ENCODE measurements around the gene TBC1D24. TPM values are rescaled to one million over a fixed set of nuclear protein-coding genes. Genes with fewer than 3 reads are reported as not detected.

Gene TBC1D24
- total and polyA plus RNA-seq, 2 donors (not counting 1 experiment from before 2014, with no cell fraction given): 6.3 to 10.9 TPM

GRCh38 chr16:2490190-2491105 is 15.5 kb downstream of the TBC1D24 start:
- H3K36me3 ChIP-seq (ENCODE audit: control insufficient read depth, insufficient read depth, low read length): no peaks in the 10 kb centered on the region
- H3K4me3 ChIP-seq (replicated peaks in 1 of 4; ENCODE audit: control extremely low read depth in 1 of 4, insufficient read depth in 1 of 4, low read depth in 3 of 4, low read length in 4 of 4): no peak overlapping the region
- H4K20me1 ChIP-seq (ENCODE audit: control insufficient read depth, extremely low read depth, insufficient read depth, low read length): no peaks in the 10 kb centered on the region
- no peak overlapping the region for H3K27ac ChIP-seq (ENCODE audit: insufficient read depth, low read length)
- DNase-seq (ENCODE audit: low read depth in 2 of 2): no peak
- no peak overlapping the region for H2AFZ ChIP-seq (ENCODE audit: low read length)
- H3K79me2 ChIP-seq (ENCODE audit: control insufficient read depth, insufficient read depth, low read length): no peaks in the 10 kb centered on the region
- H3K27me3 ChIP-seq (ENCODE audit: control insufficient read depth, insufficient read depth, low read length): no peaks in the 10 kb centered on the region
- H3K9me3 ChIP-seq (ENCODE audit: control insufficient read depth, insufficient read depth, low read depth, low read length): no peaks in the 10 kb centered on the region
- no peaks in the 10 kb centered on the region for H3K4me1 ChIP-seq (ENCODE audit: control insufficient read depth, extremely low read depth, insufficient read depth, low read length)
- TF ChIP-seq CTCF (conservative IDR thresholded peaks at IDR 0.05 in 1 of 2, IDR thresholded peaks at IDR 0.05 in 1 of 2; ENCODE audit: low read depth in 1 of 2, low read length in 2 of 2): no peak
- TF ChIP-seq EZH2 (IDR thresholded peaks at IDR 0.05; ENCODE audit: low read length, missing control alignments): no peak
- no peak overlapping the region for H3K4me2 ChIP-seq (ENCODE audit: extremely low read depth, insufficient read depth, low read length)
- no peak overlapping the region for H3K9ac ChIP-seq (ENCODE audit: insufficient read depth, low read length)

- H3K27me3 ChIP-seq (ENCODE audit: control insufficient read depth, insufficient read depth, low read length): no peaks in the 10 kb centered on the region
- H3K27ac ChIP-seq (ENCODE audit: insufficient read depth, low read length): no peak overlapping the region
- H3K4me1 ChIP-seq (ENCODE audit: control insufficient read depth, extremely low read depth, insufficient read depth, low read length): peaks cover 3% of the 10 kb centered on the region
- no peak overlapping the region for H3K4me2 ChIP-seq (ENCODE audit: extremely low read depth, insufficient read depth, low read length)
- H3K9ac ChIP-seq (ENCODE audit: insufficient read depth, low read length): no peak overlapping the region
- H2AFZ ChIP-seq (ENCODE audit: low read length): no peak overlapping the region
- no peaks in the 10 kb centered on the region for H3K79me2 ChIP-seq (ENCODE audit: control insufficient read depth, insufficient read depth, low read length)
- H3K4me3 ChIP-seq (replicated peaks in 1 of 4; ENCODE audit: control extremely low read depth in 1 of 4, insufficient read depth in 1 of 4, low read depth in 3 of 4, low read length in 4 of 4): no peak overlapping the region
- H3K9me3 ChIP-seq (ENCODE audit: control insufficient read depth, insufficient read depth, low read depth, low read length): no peaks in the 10 kb centered on the region
- DNase-seq (ENCODE audit: low read depth in 2 of 2): no peak
- no peaks in the 10 kb centered on the region for H4K20me1 ChIP-seq (ENCODE audit: control insufficient read depth, extremely low read depth, insufficient read depth, low read length)
- H3K36me3 ChIP-seq (ENCODE audit: control insufficient read depth, insufficient read depth, low read length): peaks cover 8% of the 10 kb centered on the region
- TF ChIP-seq EZH2 (IDR thresholded peaks at IDR 0.05; ENCODE audit: low read length, missing control alignments) (no peak), CTCF (conservative IDR thresholded peaks at IDR 0.05 in 1 of 2, IDR thresholded peaks at IDR 0.05 in 1 of 2; ENCODE audit: low read depth in 1 of 2, low read length in 2 of 2) (no peak)
These were observed 17.4 kb downstream of the TBC1D24 start for GRCh38 chr16:2492292-2492691.

- no peak overlapping the region for H3K4me2 ChIP-seq (ENCODE audit: extremely low read depth, insufficient read depth, low read length)
- H3K27me3 ChIP-seq (ENCODE audit: control insufficient read depth, insufficient read depth, low read length): no peaks in the 10 kb centered on the region
- TF ChIP-seq CTCF (conservative IDR thresholded peaks at IDR 0.05 in 1 of 2, IDR thresholded peaks at IDR 0.05 in 1 of 2; ENCODE audit: low read depth in 1 of 2, low read length in 2 of 2) (no peak), EZH2 (IDR thresholded peaks at IDR 0.05; ENCODE audit: low read length, missing control alignments) (no peak)
- peaks cover 10% of the 10 kb centered on the region for H3K36me3 ChIP-seq (ENCODE audit: control insufficient read depth, insufficient read depth, low read length)
- no peak overlapping the region for H2AFZ ChIP-seq (ENCODE audit: low read length)
- DNase-seq (ENCODE audit: low read depth in 2 of 2): no peak
- no peak overlapping the region for H3K4me3 ChIP-seq (replicated peaks in 1 of 4; ENCODE audit: control extremely low read depth in 1 of 4, insufficient read depth in 1 of 4, low read depth in 3 of 4, low read length in 4 of 4)
- no peaks in the 10 kb centered on the region for H3K79me2 ChIP-seq (ENCODE audit: control insufficient read depth, insufficient read depth, low read length)
- H3K9ac ChIP-seq (ENCODE audit: insufficient read depth, low read length): no peak overlapping the region
- H3K27ac ChIP-seq (ENCODE audit: insufficient read depth, low read length): no peak overlapping the region
- H4K20me1 ChIP-seq (ENCODE audit: control insufficient read depth, extremely low read depth, insufficient read depth, low read length): no peaks in the 10 kb centered on the region
- H3K9me3 ChIP-seq (ENCODE audit: control insufficient read depth, insufficient read depth, low read depth, low read length): no peaks in the 10 kb centered on the region
- peaks cover 6% of the 10 kb centered on the region for H3K4me1 ChIP-seq (ENCODE audit: control insufficient read depth, extremely low read depth, insufficient read depth, low read length)
These were observed 18.7 kb downstream of the TBC1D24 start for GRCh38 chr16:2493605-2494004.
